Measurements from ENCODE around the gene ACTR6.

DNA sequence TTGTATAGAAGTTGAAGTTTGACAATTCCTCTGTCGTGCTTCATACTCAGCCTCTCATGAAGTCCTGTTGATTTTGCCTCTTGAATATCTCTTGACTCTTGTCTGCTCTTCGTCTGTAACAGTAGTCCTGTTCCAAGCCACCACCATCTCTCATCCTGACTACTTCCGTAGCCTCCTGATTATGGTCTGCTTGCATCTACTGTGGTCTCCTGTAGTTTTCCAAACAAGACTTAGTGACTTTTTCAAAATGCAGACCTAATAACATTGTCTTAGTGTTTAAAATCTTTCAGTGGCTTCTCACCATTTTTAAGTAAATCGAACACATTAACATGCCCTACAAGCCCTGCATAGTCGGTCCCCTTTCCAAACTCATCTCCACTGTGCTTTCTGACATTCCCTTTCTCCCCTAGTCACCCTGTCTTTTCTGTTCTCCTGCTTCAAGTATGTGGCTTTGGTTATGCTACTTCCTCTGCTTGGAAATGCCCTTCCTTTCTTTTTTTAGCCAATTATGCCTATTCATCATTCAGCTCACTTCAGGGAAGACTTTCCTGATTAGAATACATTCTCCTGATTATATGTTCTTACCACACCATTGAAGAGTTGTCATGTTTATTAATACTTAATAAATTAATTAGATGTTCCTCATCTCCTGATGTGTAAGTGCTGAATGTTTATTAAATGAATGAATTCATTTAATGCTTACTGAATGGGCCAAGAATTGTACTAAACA lies 68.4 kb downstream of the ACTR6 start:
- TF ChIP-seq, protein P1, sequence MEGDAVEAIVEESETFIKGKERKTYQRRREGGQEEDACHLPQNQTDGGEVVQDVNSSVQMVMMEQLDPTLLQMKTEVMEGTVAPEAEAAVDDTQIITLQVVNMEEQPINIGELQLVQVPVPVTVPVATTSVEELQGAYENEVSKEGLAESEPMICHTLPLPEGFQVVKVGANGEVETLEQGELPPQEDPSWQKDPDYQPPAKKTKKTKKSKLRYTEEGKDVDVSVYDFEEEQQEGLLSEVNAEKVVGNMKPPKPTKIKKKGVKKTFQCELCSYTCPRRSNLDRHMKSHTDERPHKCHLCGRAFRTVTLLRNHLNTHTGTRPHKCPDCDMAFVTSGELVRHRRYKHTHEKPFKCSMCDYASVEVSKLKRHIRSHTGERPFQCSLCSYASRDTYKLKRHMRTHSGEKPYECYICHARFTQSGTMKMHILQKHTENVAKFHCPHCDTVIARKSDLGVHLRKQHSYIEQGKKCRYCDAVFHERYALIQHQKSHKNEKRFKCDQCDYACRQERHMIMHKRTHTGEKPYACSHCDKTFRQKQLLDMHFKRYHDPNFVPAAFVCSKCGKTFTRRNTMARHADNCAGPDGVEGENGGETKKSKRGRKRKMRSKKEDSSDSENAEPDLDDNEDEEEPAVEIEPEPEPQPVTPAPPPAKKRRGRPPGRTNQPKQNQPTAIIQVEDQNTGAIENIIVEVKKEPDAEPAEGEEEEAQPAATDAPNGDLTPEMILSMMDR (IDR thresholded peaks at IDR 0.05; ENCODE audit: low read depth, low read length): no peak
- no peak for TF ChIP-seq POLR2A (IDR thresholded peaks at IDR 0.05; ENCODE audit: extremely low read depth, insufficient read length)
